Hepatocyte (in vitro differentiated cells): Measurements from ENCODE around the gene KRTDAP.

Experiments used
- EZH2 ChIP-seq: fragments of 200-600 bp; sonication (generic); IDR thresholded peaks from 2 replicates; pipeline ENCODE4 v1.6.1; 2016; ENCODE audit warnings: antibody characterized with exemption, mild to moderate bottlenecking, borderline replicate concordance
- EZH2phosphoT487 ChIP-seq: fragments of 200-600 bp; sonication (generic); IDR thresholded peaks from one replicate; pipeline ENCODE4 v1.6.1; 2018; ENCODE audit warnings: antibody characterized with exemption, mild to moderate bottlenecking, low read depth, moderate library complexity; ENCODE audit not compliant: unreplicated experiment, severe bottlenecking
- TF ChIP-seq, protein P1 (sequence below): fragments of 200-600 bp; sonication (generic); IDR thresholded peaks from 2 replicates; pipeline ENCODE4 v1.5.1; 2016; ENCODE audit warnings: antibody characterized with exemption, mild to moderate bottlenecking; ENCODE audit not compliant: poor library complexity

DNA sequence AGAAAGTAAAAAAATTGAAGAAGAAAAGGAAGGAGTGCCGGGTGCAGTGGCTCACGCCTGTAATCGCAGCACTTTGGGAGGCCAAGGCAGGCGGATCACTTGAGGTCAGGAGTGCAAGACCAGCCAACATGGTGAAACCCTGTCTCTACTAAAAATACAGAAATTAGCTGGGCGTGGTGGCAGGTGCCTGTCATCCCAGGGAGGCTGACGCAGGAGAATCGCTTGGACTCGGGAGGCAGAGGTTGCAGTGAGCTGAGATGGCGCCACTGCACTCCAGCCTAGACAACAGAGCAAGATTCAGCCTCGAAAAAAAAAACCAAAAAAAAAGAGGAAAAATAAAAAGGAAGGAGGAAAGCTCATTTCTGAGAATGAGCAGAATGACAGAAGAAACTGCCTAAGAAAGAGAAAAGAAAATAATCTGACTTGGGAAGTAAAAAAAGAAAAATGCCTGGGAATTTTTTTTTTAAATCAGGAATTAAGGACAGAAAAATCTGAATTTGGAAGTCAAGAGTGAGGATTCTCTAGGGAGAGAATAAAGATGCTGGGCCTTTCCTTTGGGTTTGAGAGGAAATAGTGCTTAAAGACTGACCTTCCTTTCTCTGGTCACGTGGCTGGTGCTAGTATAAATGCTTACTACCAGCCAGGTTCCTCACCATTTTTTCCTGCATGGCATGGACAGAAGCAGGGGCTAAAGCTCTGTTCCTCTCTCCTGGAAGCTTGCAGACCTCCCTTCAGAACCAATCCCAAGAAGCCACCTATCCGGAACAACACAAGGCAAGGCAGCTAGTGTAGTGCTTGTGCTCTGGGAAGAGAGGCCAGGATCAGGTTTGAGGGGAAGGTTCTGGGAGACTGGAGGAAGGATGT is 42.4 kb downstream of the KRTDAP start, which contains the start of gene FFAR2:
- no peak for TF ChIP-seq EZH2
- TF ChIP-seq, protein P1, sequence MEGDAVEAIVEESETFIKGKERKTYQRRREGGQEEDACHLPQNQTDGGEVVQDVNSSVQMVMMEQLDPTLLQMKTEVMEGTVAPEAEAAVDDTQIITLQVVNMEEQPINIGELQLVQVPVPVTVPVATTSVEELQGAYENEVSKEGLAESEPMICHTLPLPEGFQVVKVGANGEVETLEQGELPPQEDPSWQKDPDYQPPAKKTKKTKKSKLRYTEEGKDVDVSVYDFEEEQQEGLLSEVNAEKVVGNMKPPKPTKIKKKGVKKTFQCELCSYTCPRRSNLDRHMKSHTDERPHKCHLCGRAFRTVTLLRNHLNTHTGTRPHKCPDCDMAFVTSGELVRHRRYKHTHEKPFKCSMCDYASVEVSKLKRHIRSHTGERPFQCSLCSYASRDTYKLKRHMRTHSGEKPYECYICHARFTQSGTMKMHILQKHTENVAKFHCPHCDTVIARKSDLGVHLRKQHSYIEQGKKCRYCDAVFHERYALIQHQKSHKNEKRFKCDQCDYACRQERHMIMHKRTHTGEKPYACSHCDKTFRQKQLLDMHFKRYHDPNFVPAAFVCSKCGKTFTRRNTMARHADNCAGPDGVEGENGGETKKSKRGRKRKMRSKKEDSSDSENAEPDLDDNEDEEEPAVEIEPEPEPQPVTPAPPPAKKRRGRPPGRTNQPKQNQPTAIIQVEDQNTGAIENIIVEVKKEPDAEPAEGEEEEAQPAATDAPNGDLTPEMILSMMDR, result no peak
- no peak for TF ChIP-seq EZH2phosphoT487
